Measurements from ENCODE around the gene DUSP5.

GRCh38 chr10:110505130-110505770, 7.5 kb downstream of the DUSP5 start:
- TF ChIP-seq EP300 (IDR thresholded peaks at IDR 0.05) = no peak
- TF ChIP-seq CTCF (IDR thresholded peaks at IDR 0.05) = no peak
- no peak for TF ChIP-seq POLR2AphosphoS5 (IDR thresholded peaks at IDR 0.05)
- TF ChIP-seq POLR2A (IDR thresholded peaks at IDR 0.05) = no peak

Data from suprapubic skin (tissue), 4 donors.